Cerebellar cortex (tissue), 1 donor: ENCODE measurements around the gene AGBL5.
A peak's percentile ranks its signal among the peaks of the same experiment; 100 is the strongest.

ENCODE experiments used
- DNase-seq: peaks from one replicate; pipeline ENCODE4 v3.0.0-alpha.2; 2015; ENCODE audit warnings: low spot score

Gene AGBL5

DNA sequence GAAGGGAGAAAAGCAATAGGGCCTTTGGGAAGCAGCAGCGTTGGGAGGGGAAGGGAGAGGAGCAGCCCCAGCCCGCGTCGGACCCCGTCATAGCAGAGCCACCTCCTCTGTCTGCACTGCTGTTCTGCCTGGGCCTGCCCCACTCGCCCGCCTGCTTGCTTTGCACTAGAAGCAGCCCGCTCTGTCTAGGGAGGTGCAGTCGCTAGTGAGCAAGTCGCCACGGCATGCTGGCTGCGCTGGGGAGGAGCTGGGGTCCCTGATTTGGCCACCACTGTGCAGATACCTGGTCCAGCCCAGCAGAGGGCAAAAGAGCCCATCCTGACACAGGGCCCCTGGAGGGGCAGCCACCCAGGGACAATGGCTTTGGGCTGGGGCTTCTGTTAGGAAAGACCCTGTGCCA, 26.7 kb upstream of the AGBL5 start:
- DNase-seq: no peak

GRCh38 chr2:27025281-27025800, 26.1 kb upstream of the AGBL5 start:
- no peak for DNase-seq

GRCh38 chr2:27025861-27026851, 25.3 kb upstream of the AGBL5 start:
- DNase-seq: no peak

- no peak for DNase-seq
Measured at GRCh38 chr2:27027211-27027651, 24.2 kb upstream of the AGBL5 start.

- no peak for DNase-seq
Measured at GRCh38 chr2:27029051-27029450, 22.4 kb upstream of the AGBL5 start.

- peak; percentile 83 for DNase-seq
Measured at GRCh38 chr2:27032495-27033252, 18.8 kb upstream of the AGBL5 start, which contains the start of gene TMEM214. TMEM214 (plus strand) TSS chr2:27032965; CDS start chr2:27033016, 51 bp downstream.

- DNase-seq: no peak
Measured at GRCh38 chr2:27033253-27033852, 18.1 kb upstream of the AGBL5 start.

- DNase-seq: no peak
Measured at GRCh38 chr2:27038012-27038411, 13.5 kb upstream of the AGBL5 start.

DNA sequence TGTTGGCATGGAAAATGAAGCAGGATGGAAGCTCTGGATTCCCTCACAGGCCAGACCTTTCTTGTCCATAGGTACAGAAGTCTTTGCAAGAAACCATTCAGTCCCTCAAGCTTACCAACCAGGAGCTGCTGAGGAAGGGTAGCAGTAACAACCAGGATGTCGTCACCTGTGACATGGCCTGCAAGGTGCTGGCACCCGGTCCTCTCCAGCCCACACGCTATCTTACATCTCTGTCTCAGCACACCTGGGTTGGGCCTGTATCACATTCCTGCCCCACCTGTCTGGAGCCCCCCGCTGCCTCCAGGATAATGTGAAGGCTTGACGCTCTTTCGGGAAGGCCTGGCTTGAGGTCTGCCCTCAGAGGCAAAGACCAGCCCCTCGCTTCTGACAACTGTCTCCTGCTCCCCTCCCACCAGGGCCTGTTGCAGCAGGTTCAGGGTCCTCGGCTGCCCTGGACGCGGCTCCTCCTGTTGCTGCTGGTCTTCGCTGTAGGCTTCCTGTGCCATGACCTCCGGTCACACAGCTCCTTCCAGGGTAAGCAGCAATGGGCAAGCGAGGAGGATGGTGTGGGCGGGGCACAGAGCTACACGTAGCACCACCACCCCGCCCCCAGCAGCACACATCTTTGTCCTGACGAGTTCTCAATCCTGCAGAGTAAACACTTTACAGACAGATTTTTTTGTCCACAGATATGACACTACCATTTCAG, 12.7 kb upstream of the AGBL5 start:
- DNase-seq: no peak

DNA sequence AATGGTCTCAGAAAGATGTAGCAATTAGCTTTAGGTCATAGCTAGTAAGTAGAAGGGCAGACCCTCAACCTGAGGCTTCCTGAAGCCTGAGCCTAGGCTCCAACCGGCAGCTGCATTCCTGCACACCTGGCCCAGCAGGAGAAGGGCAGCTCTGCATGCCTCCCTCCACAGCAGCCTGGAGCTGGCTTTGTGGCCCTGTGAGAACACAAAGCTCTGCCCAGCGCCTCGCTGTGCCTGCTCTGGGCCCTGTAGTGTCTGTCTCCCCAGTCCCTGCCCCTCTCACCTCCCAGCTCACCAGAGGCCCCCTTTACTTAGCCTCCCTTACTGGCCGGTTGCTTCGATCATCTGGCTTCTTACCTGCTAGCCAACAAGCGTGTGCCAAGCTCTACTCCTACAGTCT, 12.0 kb upstream of the AGBL5 start:
- DNase-seq: no peak

DNA sequence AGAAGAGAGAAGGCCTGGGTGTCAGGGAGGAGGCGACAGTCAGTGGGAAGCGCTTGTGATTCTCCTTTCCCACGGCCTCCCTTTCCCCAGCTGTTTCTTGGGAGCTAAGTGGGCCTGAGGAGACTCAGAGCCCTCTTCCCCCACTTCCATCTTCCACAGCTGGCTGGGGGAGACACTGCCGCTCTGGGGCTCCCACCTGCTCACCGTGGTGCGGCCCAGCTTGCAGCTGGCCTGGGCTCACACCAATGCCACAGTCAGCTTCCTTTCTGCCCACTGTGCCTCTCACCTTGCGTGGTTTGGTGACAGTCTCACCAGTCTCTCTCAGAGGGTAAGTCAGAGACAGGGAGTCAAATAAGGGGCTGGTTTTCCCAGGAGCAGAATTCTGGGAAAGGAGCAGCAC, 11.6 kb upstream of the AGBL5 start:
- no peak for DNase-seq

DNA sequence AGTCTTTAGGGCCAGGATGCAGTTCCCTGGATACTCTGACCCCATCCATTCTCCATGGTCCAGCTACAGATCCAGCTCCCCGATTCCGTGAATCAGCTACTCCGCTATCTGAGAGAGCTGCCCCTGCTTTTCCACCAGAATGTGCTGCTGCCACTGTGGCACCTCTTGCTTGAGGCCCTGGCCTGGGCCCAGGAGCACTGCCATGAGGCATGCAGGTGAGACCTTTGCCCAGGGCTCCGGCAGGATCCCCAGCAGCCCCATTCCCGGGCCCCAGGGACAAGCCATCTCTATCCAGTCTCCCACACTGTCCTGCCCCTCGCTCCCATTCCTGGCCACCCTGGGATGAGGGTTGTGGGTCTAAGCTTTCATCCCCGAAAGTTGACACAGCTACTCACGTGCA, 11.2 kb upstream of the AGBL5 start:
- no peak for DNase-seq

DNA sequence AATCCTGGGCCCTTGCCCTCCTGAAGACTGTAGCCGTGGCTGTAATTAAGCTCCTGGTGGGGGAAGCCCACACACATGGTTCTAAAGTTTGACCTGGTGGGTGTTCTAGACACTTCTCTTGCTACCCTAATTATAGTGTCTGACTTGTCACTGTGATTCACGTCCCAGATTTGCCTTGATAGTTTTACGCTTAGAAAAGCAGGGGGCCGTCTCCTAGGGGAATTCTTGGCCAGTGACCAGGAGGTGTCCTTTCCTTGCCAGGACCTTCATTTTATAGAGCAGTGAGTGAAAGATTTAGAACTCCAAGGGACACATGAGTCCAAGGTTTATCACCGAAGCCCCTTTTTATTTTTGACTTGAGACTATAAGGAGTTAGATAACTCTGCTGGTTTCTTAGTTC, 9.7 kb upstream of the AGBL5 start:
- DNase-seq: no peak

DNA sequence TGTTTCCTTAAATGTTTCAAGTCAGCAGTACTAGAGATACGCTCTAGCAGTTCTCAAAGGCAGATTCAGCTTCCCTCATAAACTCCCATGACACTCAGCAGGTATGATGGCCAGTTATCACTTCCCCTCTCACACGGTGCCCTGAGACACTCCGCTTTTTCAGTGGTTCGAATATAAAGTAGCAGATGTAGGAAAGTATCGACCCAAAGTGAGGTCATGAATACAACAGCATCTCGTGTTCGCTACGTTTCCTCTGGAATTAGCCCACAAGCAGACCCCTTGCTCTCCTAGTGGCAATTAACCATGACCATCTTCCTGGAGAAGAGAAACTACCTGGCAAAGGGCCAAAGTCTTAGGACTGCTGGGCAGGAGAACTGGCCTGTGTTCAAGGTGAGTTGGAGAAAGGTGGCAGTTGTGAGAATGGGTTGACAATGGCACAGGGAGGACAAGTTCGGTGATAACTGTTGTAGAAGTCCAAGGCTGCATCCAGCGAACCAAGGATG, 9.3 kb upstream of the AGBL5 start:
- no peak for DNase-seq

- DNase-seq: no peak
Measured at GRCh38 chr2:27042985-27043634, 8.4 kb upstream of the AGBL5 start.

- peak; percentile 21 for DNase-seq
Measured at GRCh38 chr2:27049422-27050280, 1.8 kb upstream of the AGBL5 start.

DNA sequence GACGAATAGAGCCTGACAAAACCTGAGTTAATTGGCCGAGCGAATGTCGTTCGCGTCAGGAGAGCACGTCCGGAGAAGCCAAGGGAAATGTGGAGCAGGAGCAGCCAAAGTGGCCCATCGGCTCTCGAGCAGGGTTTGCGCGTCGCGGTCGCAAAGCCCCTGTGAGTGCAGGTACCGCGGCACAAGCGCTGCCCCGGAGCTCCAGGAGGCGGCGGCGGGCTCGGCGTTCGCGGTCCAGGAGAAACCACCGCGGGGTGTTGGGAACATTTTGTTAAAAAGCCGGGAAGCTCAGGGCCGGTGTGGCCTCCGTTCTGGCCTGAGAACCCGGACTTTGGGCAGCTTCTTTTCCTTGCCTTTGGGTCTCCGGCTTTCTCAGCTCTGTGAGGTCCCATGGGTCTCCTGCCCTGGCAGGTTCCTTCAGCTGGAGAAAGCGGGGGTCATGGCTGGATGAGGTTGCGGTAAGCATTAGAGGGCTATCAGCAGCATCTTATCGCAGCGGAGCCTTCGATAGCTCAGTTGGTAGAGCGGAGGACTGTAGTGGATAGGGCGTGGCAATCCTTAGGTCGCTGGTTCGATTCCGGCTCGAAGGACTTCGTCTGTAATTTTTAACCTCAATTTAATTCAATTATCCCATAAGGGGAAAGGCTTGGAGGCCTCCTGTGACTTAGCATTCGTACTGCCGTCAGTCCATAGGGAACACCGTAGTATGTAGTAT, 1.0 kb upstream of the AGBL5 start:
- peak; percentile 98 for DNase-seq

GRCh38 chr2:27051902-27052645, 606 bp downstream of the AGBL5 start:
- DNase-seq: no peak
